ENCODE results near the gene CABLES1. TPM values are rescaled to one million over a fixed set of nuclear protein-coding genes. Genes with fewer than 3 reads are reported as not detected.

The CABLES1 gene
- total RNA-seq, 1 experiment from 2014 or later = 66.4 TPM

DNA sequence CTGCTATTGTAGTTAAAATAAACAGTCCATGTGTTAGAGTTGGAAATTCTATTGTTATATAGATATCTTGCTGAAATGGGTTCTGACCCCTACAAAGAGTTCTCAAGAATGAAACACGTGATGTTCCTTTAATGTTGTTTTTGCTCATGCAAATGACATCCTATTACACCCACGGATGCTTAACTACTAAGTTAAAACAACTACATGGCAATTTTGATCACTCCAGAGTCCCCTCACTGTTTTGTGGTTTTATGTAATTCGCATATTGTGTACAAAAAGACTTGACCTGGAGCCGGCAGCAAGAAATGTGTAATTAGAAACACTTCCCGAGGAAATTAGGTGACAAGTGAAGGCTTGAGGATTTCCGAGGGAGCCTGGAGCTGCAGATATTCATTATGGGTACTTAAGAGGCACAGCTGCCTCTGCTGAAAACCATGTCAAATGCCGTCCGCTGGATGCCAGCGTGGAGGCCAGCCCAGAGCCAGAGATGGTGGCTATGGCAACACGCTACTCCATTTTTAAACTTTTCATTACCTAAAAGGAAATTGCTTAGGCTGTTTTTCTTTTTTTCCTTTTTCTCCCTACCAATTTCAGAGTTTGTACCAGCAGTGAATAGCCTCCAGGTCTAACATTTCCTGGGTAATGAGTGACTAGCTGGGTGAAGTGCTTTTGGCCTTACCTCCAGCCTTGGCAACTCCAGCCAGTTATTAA, 21.0 kb upstream of the CABLES1 start:
- H3K4me3 ChIP-seq (ENCODE audit: low read depth in 2 of 2, low read length in 2 of 2) = no peak overlapping the region; a peak in 1 of 4 replicates
- H3K36me3 ChIP-seq (ENCODE audit: control insufficient read depth, insufficient read depth, low read length) = no peaks in the 10 kb centered on the region
- DNase-seq (ENCODE audit: low read depth, low spot score) (no peak), ATAC-seq (no peak)
- H3K27ac ChIP-seq (ENCODE audit: low read length) = peak overlapping the region; percentile 82
- H3K9me3 ChIP-seq (ENCODE audit: control insufficient read depth, insufficient read depth, low read depth, low read length) = no peaks in the 10 kb centered on the region; the same call in 1 of the 2 replicates
- H3K27me3 ChIP-seq (ENCODE audit: control insufficient read depth, insufficient read depth, low read length) = no peaks in the 10 kb centered on the region
- intact Hi-C loops (cut with micrococcal nuclease; ENCODE audit: unreplicated experiment) (no loop called here), in situ Hi-C loops (cut with HindIII; ENCODE audit: low pct_unique_long_range_greater_than_20kb, low sequenced_read_pairs) (no loop called here)
- TF ChIP-seq REST (IDR thresholded peaks at IDR 0.05; ENCODE audit: insufficient read depth in 1 of 2, low read depth in 2 of 2, low read length in 1 of 2) (no peak), SIN3A (IDR thresholded peaks at IDR 0.05; ENCODE audit: borderline replicate concordance, insufficient read depth, low read depth, low read length) (no peak)
- POLR2A ChIA-PET = no interaction called here
- peaks cover 32% of the 10 kb centered on the region for H3K4me1 ChIP-seq (ENCODE audit: control insufficient read depth, insufficient read depth, low read length)
- BruUV-seq (replicated peaks) = no TSS peak
- CTCF ChIA-PET = no interaction called here

DNA sequence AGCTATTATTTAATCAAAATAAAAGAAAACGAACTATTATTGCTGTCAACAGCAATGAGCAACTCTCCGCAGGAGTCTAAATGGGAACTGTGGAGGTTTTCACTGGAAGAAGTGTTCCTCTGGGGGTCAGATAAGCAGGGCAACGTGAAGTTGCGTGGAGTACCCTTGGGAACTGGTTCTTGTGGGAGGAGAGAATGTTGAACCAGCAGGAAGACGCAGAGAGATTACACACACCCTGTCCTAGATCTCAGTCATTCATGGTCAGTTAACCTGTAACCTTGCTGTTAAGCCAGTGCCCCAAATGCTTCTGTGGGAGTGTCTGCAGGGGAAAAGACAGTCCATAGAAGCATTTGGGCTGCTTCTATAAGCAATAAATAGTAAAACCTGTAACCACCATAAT, 20.4 kb upstream of the CABLES1 start:
- no TSS peak for BruUV-seq (replicated peaks)
- CTCF ChIA-PET = no interaction called here
- DNase-seq (ENCODE audit: low read depth, low spot score) = no peak

More for the DNA sequence above, 20.4 kb upstream of the CABLES1 start:
- intact Hi-C loops (cut with micrococcal nuclease; ENCODE audit: unreplicated experiment) = no loop called here
- peak; percentile 57 for ATAC-seq
- peaks cover 32% of the 10 kb centered on the region for H3K4me1 ChIP-seq (ENCODE audit: control insufficient read depth, insufficient read depth, low read length)
- H3K4me3 ChIP-seq (ENCODE audit: low read depth in 2 of 2, low read length in 2 of 2) = no peak overlapping the region
- no peaks in the 10 kb centered on the region for H3K36me3 ChIP-seq (ENCODE audit: control insufficient read depth, insufficient read depth, low read length)
- H3K27me3 ChIP-seq (ENCODE audit: control insufficient read depth, insufficient read depth, low read length) = no peaks in the 10 kb centered on the region
- H3K9me3 ChIP-seq (ENCODE audit: control insufficient read depth, insufficient read depth, low read depth, low read length) = no peaks in the 10 kb centered on the region; the same call in 1 of the 2 replicates
- TF ChIP-seq POLR2AphosphoS5 (IDR thresholded peaks at IDR 0.05; ENCODE audit: low read depth, low read length) = no peak
- no peak for TF ChIP-seq SIN3A (IDR thresholded peaks at IDR 0.05; ENCODE audit: borderline replicate concordance, insufficient read depth, low read depth, low read length)
- TF ChIP-seq REST (IDR thresholded peaks at IDR 0.05; ENCODE audit: insufficient read depth in 1 of 2, low read depth in 2 of 2, low read length in 1 of 2) = no peak
- no peak for TF ChIP-seq TCF7L2 (IDR thresholded peaks at IDR 0.05; ENCODE audit: low read depth, low read length)
- no peak for TF ChIP-seq CTCF (IDR thresholded peaks at IDR 0.05)
- in situ Hi-C loops (cut with HindIII; ENCODE audit: low pct_unique_long_range_greater_than_20kb, low sequenced_read_pairs) = no loop called here
- peak overlapping the region; percentile 82 for H3K27ac ChIP-seq (ENCODE audit: low read length)
- POLR2A ChIA-PET = no interaction called here

Measured in Panc1 (cell line).